ENCODE data around the gene FAM118A.
"Not testable (repeated sequence)": the region's sequence is repeated elsewhere in the genome, so short reads cannot be mapped to it uniquely, and the experiment has no call there.

FAM118A gene

GRCh38 chr22:45309422-45310227 lies at the start of gene FAM118A:
FAM118A (plus strand) TSS chr22:45309934; CDS start chr22:45322380, 12,446 bp downstream.
- DNase-seq: peak; percentile 91

- not testable (repeated sequence) for DNase-seq
Measured at GRCh38 chr22:45260395-45260759, 49.4 kb upstream of the FAM118A start.

- DNase-seq: no peak
Measured at GRCh38 chr22:45261407-45262088, 48.2 kb upstream of the FAM118A start.

GRCh38 chr22:45262195-45262930 lies 47.4 kb upstream of the FAM118A start:
- DNase-seq: peak; percentile 70

GRCh38 chr22:45262931-45263462 lies 46.7 kb upstream of the FAM118A start:
- DNase-seq: no peak

GRCh38 chr22:45263463-45264269 lies 46.1 kb upstream of the FAM118A start:
- DNase-seq: peak; percentile 78

GRCh38 chr22:45265535-45265934 lies 44.2 kb upstream of the FAM118A start:
- DNase-seq: no peak

GRCh38 chr22:45268167-45268957 lies 41.4 kb upstream of the FAM118A start:
- DNase-seq: peak; percentile 34

- DNase-seq: peak; percentile 63
Measured at GRCh38 chr22:45268958-45269844, 40.5 kb upstream of the FAM118A start.

GRCh38 chr22:45270095-45271020 lies 39.4 kb upstream of the FAM118A start:
- peak; percentile 58 for DNase-seq

GRCh38 chr22:45271667-45272201 lies 38.0 kb upstream of the FAM118A start:
- peak; percentile 64 for DNase-seq

GRCh38 chr22:45272498-45272897 lies 37.2 kb upstream of the FAM118A start:
- no peak for DNase-seq

GRCh38 chr22:45273452-45274075 lies 36.2 kb upstream of the FAM118A start:
- no peak for DNase-seq

- DNase-seq: no peak
Measured at GRCh38 chr22:45276507-45277105, 33.1 kb upstream of the FAM118A start.

GRCh38 chr22:45277720-45278119 lies 32.0 kb upstream of the FAM118A start:
- not testable (repeated sequence) for DNase-seq

- no peak for DNase-seq
Measured at GRCh38 chr22:45278125-45278524, 31.6 kb upstream of the FAM118A start.

GRCh38 chr22:45280587-45280980 lies 29.1 kb upstream of the FAM118A start:
- no peak for DNase-seq

GRCh38 chr22:45281010-45281409 lies 28.7 kb upstream of the FAM118A start:
- DNase-seq: no peak
